ENCODE data around the gene CTTNBP2. TPM values are rescaled to one million over a fixed set of nuclear protein-coding genes. Genes with fewer than 3 reads are reported as not detected.

Gene CTTNBP2
- total and polyA plus RNA-seq, 5 donors from 2014 or later: not detected

GRCh38 chr7:117844678-117845077, 28.6 kb downstream of the CTTNBP2 start:
- Histone ChIP-seq H3K4me1 (ENCODE audit: control insufficient read depth, insufficient read depth, low read length, poor library complexity, severe bottlenecking) (no peaks in the 10 kb centered on the region), H3K27me3 (ENCODE audit: control insufficient read depth, insufficient read depth, low read length) (no peaks in the 10 kb centered on the region), H3K4me3 (ENCODE audit: low read depth, low read length) (no peak overlapping the region), H3K27ac (ENCODE audit: insufficient read depth, low read length, poor library complexity, severe bottlenecking) (no peak overlapping the region), H3K9me3 (ENCODE audit: control insufficient read depth in 2 of 2, low read length in 2 of 2) (no peaks in the 10 kb centered on the region), H3K36me3 (ENCODE audit: control insufficient read depth, insufficient read depth, low read length) (no peaks in the 10 kb centered on the region)
- Mint-ChIP-seq H3K27me3 (no peaks in the 10 kb centered on the region), H3K4me3 (no peak overlapping the region), H3K9me3 (peaks cover 0 to 10% (median 4%) of the 10 kb centered on the region in 7 donors), H3K27ac (no peak overlapping the region), H3K36me3 (no peaks in the 10 kb centered on the region), H3K4me1 (no peaks in the 10 kb centered on the region)
- no peak for DNase-seq
- no peak for ATAC-seq (ENCODE audit: low read depth in 2 of 2)

DNA sequence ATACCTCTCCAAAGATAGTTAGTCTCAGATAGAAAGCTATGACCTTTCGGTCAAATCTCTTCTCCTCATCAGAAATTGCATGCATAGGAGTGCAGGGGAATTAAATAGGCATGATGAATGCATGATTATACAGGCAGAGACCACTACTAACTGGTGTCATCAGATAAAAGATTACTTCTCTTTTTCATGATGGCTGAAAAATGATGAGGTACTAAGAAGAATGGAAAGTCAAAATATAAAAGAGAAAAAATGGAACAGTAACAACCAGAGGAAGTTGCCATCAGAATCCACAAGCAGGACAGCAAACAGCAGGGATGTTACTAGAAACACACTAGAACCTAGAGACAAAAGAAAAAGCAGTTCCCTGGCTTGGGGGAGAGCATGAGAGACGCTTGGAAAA, 31.6 kb downstream of the CTTNBP2 start:
- H3K36me3 ChIP-seq (ENCODE audit: control insufficient read depth, insufficient read depth, low read length): no peaks in the 10 kb centered on the region
- H3K4me3 ChIP-seq (ENCODE audit: low read depth, low read length): no peak overlapping the region
- no peaks in the 10 kb centered on the region for H3K36me3 Mint-ChIP-seq
- peaks cover 0 to 10% (median 2%) of the 10 kb centered on the region in 7 donors for H3K9me3 Mint-ChIP-seq
- no peaks in the 10 kb centered on the region for H3K9me3 ChIP-seq (ENCODE audit: control insufficient read depth in 2 of 2, low read length in 2 of 2)
- no peak overlapping the region for H3K4me3 Mint-ChIP-seq
- DNase-seq (no peak), ATAC-seq (ENCODE audit: low read depth in 2 of 2) (no peak)
- H3K27ac ChIP-seq (ENCODE audit: insufficient read depth, low read length, poor library complexity, severe bottlenecking): no peak overlapping the region
- no peaks in the 10 kb centered on the region for H3K27me3 ChIP-seq (ENCODE audit: control insufficient read depth, insufficient read depth, low read length)
- no peaks in the 10 kb centered on the region for H3K4me1 Mint-ChIP-seq
- no peak overlapping the region for H3K27ac Mint-ChIP-seq
- no peaks in the 10 kb centered on the region for H3K27me3 Mint-ChIP-seq
- no peaks in the 10 kb centered on the region for H3K4me1 ChIP-seq (ENCODE audit: control insufficient read depth, insufficient read depth, low read length, poor library complexity, severe bottlenecking)

- Mint-ChIP-seq H3K36me3 (no peaks in the 10 kb centered on the region), H3K27me3 (no peaks in the 10 kb centered on the region), H3K4me3 (no peak overlapping the region), H3K9me3 (peaks cover 0 to 10% (median 2%) of the 10 kb centered on the region in 7 donors), H3K4me1 (no peaks in the 10 kb centered on the region), H3K27ac (no peak overlapping the region)
- Histone ChIP-seq H3K27me3 (ENCODE audit: control insufficient read depth, insufficient read depth, low read length) (no peaks in the 10 kb centered on the region), H3K4me1 (ENCODE audit: control insufficient read depth, insufficient read depth, low read length, poor library complexity, severe bottlenecking) (no peaks in the 10 kb centered on the region), H3K27ac (ENCODE audit: insufficient read depth, low read length, poor library complexity, severe bottlenecking) (no peak overlapping the region), H3K4me3 (ENCODE audit: low read depth, low read length) (no peak overlapping the region), H3K36me3 (ENCODE audit: control insufficient read depth, insufficient read depth, low read length) (no peaks in the 10 kb centered on the region), H3K9me3 (ENCODE audit: control insufficient read depth in 2 of 2, low read length in 2 of 2) (no peaks in the 10 kb centered on the region)
- DNase-seq (no peak), ATAC-seq (ENCODE audit: low read depth in 2 of 2) (no peak)
Measured at GRCh38 chr7:117841011-117841410, 32.2 kb downstream of the CTTNBP2 start.

DNA sequence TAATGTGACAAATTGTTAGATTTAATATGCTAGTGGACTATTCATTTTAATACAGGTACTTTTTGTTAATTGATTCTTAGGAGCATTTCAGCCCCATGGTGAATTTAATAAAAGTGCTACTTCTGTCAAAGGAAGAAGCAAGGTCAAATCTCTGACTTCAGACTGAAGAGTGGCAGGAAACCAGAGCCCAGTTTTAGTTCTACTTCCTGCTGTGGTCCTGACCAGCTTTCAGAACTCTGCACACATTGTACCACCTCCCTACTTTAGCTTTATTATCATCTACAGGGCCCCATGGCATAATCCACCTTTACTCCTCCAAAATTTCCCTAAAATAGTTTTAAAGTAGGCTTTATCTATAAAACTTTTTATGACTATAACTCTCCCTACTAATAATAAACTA, 33.7 kb downstream of the CTTNBP2 start:
- no peaks in the 10 kb centered on the region for H3K36me3 Mint-ChIP-seq
- no peaks in the 10 kb centered on the region for H3K27me3 Mint-ChIP-seq
- H3K27ac Mint-ChIP-seq: no peak overlapping the region
- no peak for DNase-seq
- no peak for ATAC-seq (ENCODE audit: low read depth in 2 of 2)
- Histone ChIP-seq H3K4me1 (ENCODE audit: control insufficient read depth, insufficient read depth, low read length, poor library complexity, severe bottlenecking) (no peaks in the 10 kb centered on the region), H3K4me3 (ENCODE audit: low read depth, low read length) (no peak overlapping the region), H3K36me3 (ENCODE audit: control insufficient read depth, insufficient read depth, low read length) (no peaks in the 10 kb centered on the region), H3K27ac (ENCODE audit: insufficient read depth, low read length, poor library complexity, severe bottlenecking) (no peak overlapping the region), H3K27me3 (ENCODE audit: control insufficient read depth, insufficient read depth, low read length) (no peaks in the 10 kb centered on the region), H3K9me3 (ENCODE audit: control insufficient read depth in 2 of 2, low read length in 2 of 2) (no peaks in the 10 kb centered on the region)
- peaks cover 0 to 10% (median 2%) of the 10 kb centered on the region in 7 donors for H3K9me3 Mint-ChIP-seq
- no peak overlapping the region for H3K4me3 Mint-ChIP-seq
- H3K4me1 Mint-ChIP-seq: no peaks in the 10 kb centered on the region

- DNase-seq (no peak), ATAC-seq (ENCODE audit: low read depth in 2 of 2) (no peak)
- H3K27ac Mint-ChIP-seq: no peak overlapping the region
- H3K4me1 Mint-ChIP-seq: no peaks in the 10 kb centered on the region
- no peaks in the 10 kb centered on the region for H3K9me3 ChIP-seq (ENCODE audit: control insufficient read depth in 2 of 2, low read length in 2 of 2)
- H3K27ac ChIP-seq (ENCODE audit: insufficient read depth, low read length, poor library complexity, severe bottlenecking): no peak overlapping the region
- no peak overlapping the region for H3K4me3 ChIP-seq (ENCODE audit: low read depth, low read length)
- no peaks in the 10 kb centered on the region for H3K36me3 ChIP-seq (ENCODE audit: control insufficient read depth, insufficient read depth, low read length)
- H3K9me3 Mint-ChIP-seq: peaks cover 0 to 6% (median 2%) of the 10 kb centered on the region in 7 donors
- H3K27me3 Mint-ChIP-seq: no peaks in the 10 kb centered on the region
- H3K27me3 ChIP-seq (ENCODE audit: control insufficient read depth, insufficient read depth, low read length): no peaks in the 10 kb centered on the region
- H3K4me3 Mint-ChIP-seq: no peak overlapping the region
- no peaks in the 10 kb centered on the region for H3K4me1 ChIP-seq (ENCODE audit: control insufficient read depth, insufficient read depth, low read length, poor library complexity, severe bottlenecking)
- H3K36me3 Mint-ChIP-seq: no peaks in the 10 kb centered on the region
Measured at GRCh38 chr7:117837841-117838240, 35.4 kb downstream of the CTTNBP2 start.

DNA sequence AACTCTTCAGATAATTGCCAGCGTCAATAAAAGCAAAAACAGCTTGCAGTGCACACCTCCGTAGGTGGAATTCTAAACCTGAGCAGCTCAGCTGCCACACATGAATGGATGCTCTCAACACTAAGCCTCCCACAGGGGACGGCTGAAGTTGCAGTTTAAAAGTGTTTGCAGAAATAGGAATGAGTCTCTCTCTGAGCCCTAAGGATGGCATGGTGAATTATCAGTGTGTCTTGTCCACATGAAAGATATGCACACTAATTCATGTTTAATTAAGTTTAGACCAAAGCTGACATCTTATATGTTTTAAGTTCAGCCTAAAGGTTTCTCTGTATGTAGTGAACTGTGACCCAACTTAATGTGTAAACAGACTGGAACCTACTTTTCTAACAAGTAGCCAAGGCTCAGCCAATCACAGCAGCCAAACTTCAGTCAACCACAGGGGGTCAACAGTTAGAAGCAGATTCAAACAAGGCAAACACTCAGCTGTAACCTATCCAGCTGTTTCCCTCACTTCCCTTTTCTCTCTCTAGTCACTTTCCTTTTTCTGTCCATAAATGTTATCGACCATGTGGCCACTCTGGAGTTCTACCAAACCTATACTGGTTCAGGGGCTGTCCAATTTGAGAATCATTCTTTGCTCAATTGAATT, 38.1 kb downstream of the CTTNBP2 start:
- H3K4me3 Mint-ChIP-seq: no peak overlapping the region
- no peaks in the 10 kb centered on the region for H3K9me3 ChIP-seq (ENCODE audit: control insufficient read depth in 2 of 2, low read length in 2 of 2)
- no peak for ATAC-seq (ENCODE audit: low read depth in 2 of 2)
- no peaks in the 10 kb centered on the region for H3K4me1 ChIP-seq (ENCODE audit: control insufficient read depth, insufficient read depth, low read length, poor library complexity, severe bottlenecking)
- no peak for DNase-seq
- H3K27me3 Mint-ChIP-seq: no peaks in the 10 kb centered on the region
- H3K4me1 Mint-ChIP-seq: no peaks in the 10 kb centered on the region
- no peaks in the 10 kb centered on the region for H3K27me3 ChIP-seq (ENCODE audit: control insufficient read depth, insufficient read depth, low read length)
- no peaks in the 10 kb centered on the region for H3K36me3 ChIP-seq (ENCODE audit: control insufficient read depth, insufficient read depth, low read length)
- peaks cover 0 to 6% (median 4%) of the 10 kb centered on the region in 7 donors for H3K9me3 Mint-ChIP-seq
- H3K27ac ChIP-seq (ENCODE audit: insufficient read depth, low read length, poor library complexity, severe bottlenecking): no peak overlapping the region
- no peak overlapping the region for H3K27ac Mint-ChIP-seq
- no peak overlapping the region for H3K4me3 ChIP-seq (ENCODE audit: low read depth, low read length)
- no peaks in the 10 kb centered on the region for H3K36me3 Mint-ChIP-seq

- Mint-ChIP-seq H3K4me3 (no peak overlapping the region), H3K27me3 (no peaks in the 10 kb centered on the region), H3K9me3 (peaks cover 0 to 6% (median 3%) of the 10 kb centered on the region in 7 donors), H3K27ac (no peak overlapping the region), H3K4me1 (no peaks in the 10 kb centered on the region), H3K36me3 (no peaks in the 10 kb centered on the region)
- H3K27ac ChIP-seq (ENCODE audit: insufficient read depth, low read length, poor library complexity, severe bottlenecking): no peak overlapping the region
- no peaks in the 10 kb centered on the region for H3K9me3 ChIP-seq (ENCODE audit: control insufficient read depth in 2 of 2, low read length in 2 of 2)
- no peaks in the 10 kb centered on the region for H3K36me3 ChIP-seq (ENCODE audit: control insufficient read depth, insufficient read depth, low read length)
- H3K27me3 ChIP-seq (ENCODE audit: control insufficient read depth, insufficient read depth, low read length): no peaks in the 10 kb centered on the region
- no peak overlapping the region for H3K4me3 ChIP-seq (ENCODE audit: low read depth, low read length)
- ATAC-seq (ENCODE audit: low read depth in 2 of 2) (no peak), DNase-seq (no peak)
- H3K4me1 ChIP-seq (ENCODE audit: control insufficient read depth, insufficient read depth, low read length, poor library complexity, severe bottlenecking): no peaks in the 10 kb centered on the region
Measured at GRCh38 chr7:117830422-117830954, 42.8 kb downstream of the CTTNBP2 start.

DNA sequence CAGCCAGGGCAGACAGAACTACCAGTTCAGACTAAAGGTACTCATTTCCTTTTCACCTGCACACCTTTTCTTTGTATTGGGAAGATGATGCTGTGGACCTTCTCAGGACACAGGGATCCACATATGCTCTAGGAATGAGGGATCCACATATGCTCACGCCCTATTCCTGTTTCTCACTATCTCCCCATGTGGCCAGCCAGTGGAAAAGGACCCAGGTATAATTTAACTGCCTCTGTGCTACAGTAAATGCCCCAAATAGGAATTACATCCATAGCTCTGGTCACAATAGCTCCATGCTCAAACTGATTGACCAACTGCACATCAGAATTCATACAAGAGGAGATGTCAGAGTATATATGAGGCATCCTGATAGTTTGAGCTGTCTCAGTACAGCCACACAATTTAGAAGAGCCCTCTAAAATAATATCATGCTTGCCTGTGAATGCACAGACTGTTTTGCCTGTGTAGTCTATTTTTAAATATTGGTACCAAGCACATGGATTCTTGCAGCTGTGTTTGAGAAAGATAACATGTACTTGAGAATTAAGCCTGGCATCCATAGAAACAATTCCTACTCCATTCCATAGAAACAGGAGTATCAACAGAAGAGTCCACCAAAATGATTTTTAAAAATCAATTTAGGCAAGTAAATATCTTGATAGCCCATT, 43.7 kb downstream of the CTTNBP2 start:
- Mint-ChIP-seq H3K9me3 (peaks cover 0 to 8% (median 3%) of the 10 kb centered on the region in 7 donors), H3K27me3 (no peaks in the 10 kb centered on the region), H3K4me1 (no peaks in the 10 kb centered on the region), H3K36me3 (no peaks in the 10 kb centered on the region), H3K27ac (no peak overlapping the region), H3K4me3 (no peak overlapping the region)
- no peaks in the 10 kb centered on the region for H3K4me1 ChIP-seq (ENCODE audit: control insufficient read depth, insufficient read depth, low read length, poor library complexity, severe bottlenecking)
- no peaks in the 10 kb centered on the region for H3K36me3 ChIP-seq (ENCODE audit: control insufficient read depth, insufficient read depth, low read length)
- DNase-seq: no peak
- no peaks in the 10 kb centered on the region for H3K9me3 ChIP-seq (ENCODE audit: control insufficient read depth in 2 of 2, low read length in 2 of 2)
- no peaks in the 10 kb centered on the region for H3K27me3 ChIP-seq (ENCODE audit: control insufficient read depth, insufficient read depth, low read length)
- H3K4me3 ChIP-seq (ENCODE audit: low read depth, low read length): no peak overlapping the region
- H3K27ac ChIP-seq (ENCODE audit: insufficient read depth, low read length, poor library complexity, severe bottlenecking): no peak overlapping the region
- ATAC-seq (ENCODE audit: low read depth in 2 of 2): no peak

Data from CD4-positive, CD25-positive, alpha-beta regulatory T cell (primary cell).